NCI-H524 treated with DMSO at 0.1 percent for 48 hours (cell line): ENCODE data around the gene ZNF732.
"Not testable (repeated sequence)": the region's sequence is repeated elsewhere in the genome, so short reads cannot be mapped to it uniquely, and the experiment has no call there.

Source experiments
- DNase-seq: peaks from one replicate; lab custom pipeline; 2025; lab: John Stamatoyannopoulos, UW

ZNF732 gene

DNA sequence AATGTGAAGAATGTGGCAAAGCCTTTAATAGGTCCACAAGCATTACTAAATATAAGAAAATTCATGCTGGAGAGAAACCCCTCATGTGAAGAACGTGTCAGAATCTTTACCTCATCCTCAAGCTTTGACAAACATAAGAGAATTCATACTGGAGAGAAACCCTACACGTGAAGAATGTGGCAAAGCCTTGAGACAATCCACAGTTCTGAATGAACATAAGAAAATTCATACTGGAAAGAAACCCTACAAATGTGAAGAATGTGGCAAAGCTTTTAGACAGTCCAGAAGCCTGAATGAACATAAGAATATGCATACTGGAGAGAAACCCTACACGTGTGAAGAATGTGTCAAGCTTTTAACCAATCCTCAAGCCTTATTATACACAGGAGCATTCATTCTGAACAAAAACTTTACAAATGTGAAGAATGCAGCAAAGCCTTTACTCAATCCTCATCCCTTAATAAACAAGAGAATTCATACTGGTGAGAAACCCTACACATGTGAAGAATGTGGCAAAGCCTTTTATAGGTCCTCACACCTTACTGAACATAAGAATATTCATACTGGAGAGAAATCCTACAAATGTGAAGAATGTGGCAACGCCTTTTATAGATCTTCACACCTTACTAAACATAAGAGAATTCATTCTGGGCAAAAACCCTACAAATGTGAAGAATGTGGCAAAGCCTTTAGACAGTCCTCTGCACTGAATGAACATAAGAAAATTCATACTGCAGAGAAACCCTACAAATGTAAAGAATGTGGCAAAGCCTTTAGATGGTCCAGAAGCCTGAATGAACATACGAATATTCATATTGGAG, 51.1 kb downstream of the ZNF732 start:
- no peak for DNase-seq

- no peak for DNase-seq
Measured at GRCh38 chr4:252065-252601, 53.1 kb downstream of the ZNF732 start.

DNA sequence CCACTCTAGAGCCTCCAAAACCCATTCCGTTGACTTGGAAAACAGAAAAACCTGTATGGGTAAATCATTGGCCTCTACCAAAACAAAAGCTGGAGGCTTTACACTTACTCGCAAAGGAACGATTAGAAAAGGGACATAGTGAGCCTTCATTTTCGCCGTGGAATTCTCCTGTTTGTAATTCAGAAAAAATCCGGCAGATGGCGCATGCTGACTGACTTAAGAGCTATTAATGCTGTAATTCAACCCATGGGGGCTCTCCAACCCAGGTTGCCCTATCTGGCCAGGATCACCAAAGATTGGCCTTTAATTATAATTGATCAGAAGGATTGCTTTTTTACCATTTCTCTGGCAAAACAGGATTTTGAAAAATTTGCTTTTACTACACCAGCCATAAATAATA, 60.8 kb downstream of the ZNF732 start:
- no peak for DNase-seq

GRCh38 chr4:243426-243825, 61.8 kb downstream of the ZNF732 start:
- no peak for DNase-seq

- no peak for DNase-seq
Measured at GRCh38 chr4:242121-242848, 63.0 kb downstream of the ZNF732 start.

- DNase-seq, result not testable (repeated sequence)
Measured at GRCh38 chr4:241411-241810, 63.9 kb downstream of the ZNF732 start.

GRCh38 chr4:236028-236427, 69.2 kb downstream of the ZNF732 start:
- no peak for DNase-seq

- DNase-seq, result no peak
Measured at GRCh38 chr4:234178-234577, 71.1 kb downstream of the ZNF732 start.

DNA sequence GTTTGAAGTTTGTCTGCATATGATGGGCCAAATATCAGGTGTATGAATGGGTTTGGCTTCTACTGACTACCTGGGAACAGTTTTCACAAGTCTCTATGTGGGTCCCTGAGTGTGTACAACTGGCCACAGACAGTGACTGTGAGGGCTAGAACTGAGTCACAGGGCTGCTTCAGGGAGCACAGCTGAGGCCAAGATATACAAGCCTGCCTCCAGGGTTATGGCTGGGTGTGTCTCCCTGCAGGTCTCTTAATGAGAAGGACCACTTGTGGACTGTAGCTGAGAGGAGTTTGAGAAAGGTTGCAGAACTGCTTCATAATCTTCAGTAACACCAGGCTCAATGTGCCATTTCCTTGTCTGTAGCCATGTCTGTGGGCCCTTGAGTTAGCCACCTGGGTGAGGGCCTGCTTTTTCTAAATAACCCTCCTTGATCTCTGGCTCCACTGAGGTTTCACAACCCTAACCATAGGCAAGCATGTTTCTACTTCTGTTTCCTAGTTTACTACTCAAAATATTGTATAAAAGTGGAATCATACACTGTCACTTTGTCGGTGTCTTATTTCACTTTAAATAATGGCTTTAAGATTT, 81.3 kb downstream of the ZNF732 start:
- DNase-seq, result no peak
